Measurements from ENCODE around the gene OR5C1. TPM values are rescaled to one million over a fixed set of nuclear protein-coding genes. Genes with fewer than 3 reads are reported as not detected.
"Not testable (repeated sequence)": the region's sequence is repeated elsewhere in the genome, so short reads cannot be mapped to it uniquely, and the experiment has no call there.

The OR5C1 gene
- total RNA-seq, 1 donor from 2014 or later: not detected

DNA sequence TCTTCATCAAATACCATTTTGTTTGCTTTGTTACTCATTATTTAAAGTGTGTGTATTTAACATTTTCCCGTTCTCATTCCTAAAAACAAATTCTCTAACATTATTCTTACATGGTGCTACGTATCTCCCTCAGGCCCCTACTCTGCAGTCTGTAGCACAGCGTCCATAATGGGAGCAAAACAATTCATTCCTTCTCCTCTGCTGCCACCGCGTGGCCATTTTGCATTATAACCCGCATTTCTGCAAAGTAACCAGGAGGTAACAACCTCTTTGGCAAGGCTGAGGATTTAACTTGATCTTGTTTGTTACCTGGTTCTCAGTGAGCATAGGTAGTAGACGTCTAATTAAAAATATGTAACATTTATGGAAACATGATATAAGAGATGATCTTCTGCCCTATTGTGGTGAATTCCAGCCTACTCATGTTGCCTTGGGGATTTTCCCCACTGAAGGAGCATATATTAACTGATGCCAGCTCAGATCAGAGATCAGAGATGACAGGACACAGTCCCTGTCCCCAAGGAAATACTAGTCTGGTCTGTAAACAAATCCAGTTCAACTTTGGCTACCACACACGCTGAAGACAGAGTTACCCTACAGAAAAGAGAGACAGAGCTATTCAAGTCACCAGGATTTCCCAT is 21.7 kb downstream of the OR5C1 start:
- DNase-seq (ENCODE audit: extremely low read depth, low read depth, low spot score): no peak

DNA sequence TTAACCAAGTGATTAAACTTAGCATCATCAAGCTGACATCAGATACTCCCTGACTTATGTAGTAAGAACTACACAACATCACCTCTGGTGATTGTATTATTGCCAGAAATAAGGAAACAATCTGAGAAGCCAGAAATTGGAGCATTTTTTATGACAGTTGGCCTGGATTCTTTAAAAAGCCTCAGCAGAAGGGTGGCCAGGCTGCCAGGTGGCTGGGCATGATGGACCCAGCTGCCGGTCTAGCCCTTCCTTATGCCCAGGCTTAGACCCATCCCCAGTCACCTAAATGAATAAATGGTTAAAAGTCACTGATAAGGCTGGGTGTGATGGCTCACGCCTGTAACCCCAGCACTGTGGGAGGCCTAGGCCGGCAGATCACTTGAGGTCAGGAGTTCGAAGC is 24.0 kb downstream of the OR5C1 start:
- DNase-seq (ENCODE audit: extremely low read depth, low read depth, low spot score): no peak

DNA sequence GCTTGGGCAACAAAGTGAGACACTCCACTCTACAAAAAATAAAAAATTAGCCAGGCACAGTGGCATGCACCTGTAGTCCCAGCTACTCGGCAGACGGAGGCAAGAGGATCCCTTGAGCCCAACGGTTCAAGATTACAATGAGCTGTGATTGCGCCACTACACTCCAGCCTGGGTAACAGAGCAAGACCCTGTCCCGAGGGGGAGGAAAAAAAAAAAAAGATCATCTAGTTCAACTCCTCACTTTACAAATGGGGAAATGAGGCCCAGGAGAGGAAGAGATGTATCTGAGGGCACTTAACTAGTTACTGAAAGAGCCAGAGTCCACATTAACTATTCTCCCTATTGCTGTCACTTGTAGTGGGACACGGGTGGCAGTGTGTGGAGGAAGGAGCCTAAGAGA is 25.8 kb downstream of the OR5C1 start:
- DNase-seq (ENCODE audit: extremely low read depth, low read depth, low spot score): no peak

DNA sequence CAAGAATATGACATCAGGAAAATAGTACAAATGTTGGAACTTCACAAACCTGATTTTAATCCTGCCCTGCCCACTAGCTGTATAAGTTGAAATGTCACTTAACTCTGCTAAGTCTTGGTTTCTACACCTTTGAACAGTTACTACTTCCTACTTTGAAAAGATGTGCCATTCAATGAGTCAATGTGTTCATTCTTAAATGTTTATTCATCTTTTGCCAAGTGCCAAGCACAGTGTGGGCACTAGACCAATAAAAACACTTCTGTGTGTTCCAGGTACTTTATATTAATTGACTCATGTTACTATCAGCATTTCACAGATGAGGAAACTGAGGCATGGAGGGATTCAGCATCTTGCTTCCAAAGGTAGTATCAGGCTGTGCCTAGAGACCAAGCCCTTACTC is 26.8 kb downstream of the OR5C1 start:
- no peak for DNase-seq (ENCODE audit: extremely low read depth, low read depth, low spot score)

DNA sequence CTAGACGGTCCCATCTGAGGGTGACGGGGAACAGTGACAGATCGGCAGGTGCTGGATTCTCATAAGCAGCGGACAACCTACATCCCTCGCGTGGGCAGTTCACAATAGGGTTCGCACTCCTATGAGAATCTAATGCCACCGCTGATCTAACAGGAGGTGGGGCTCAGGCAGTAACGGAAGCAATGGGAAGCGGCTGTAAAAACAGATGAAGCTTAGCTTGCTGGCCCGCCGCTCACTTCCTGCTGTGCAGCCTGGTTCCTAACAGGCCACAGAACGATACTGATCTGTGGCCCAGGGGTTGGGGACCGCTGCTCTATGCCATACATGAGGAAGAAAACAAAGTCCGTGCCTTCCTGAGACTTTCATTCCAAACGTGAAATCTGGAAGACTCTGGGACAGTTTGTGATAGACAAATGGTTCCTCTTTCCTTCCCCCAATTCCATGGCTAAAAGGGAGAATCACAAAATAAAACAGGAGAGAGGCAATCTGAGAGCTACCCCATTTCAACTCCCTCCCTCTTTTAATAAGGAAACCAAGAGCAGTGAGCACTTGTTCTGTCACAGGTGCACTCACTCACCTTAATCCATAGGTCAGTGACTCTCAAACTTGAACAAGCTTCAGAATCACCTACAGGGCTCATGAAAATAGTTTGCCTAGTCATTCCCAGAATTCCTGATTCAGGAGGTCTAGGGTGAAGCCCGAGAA is 27.6 kb downstream of the OR5C1 start:
- no peak for DNase-seq (ENCODE audit: extremely low read depth, low read depth, low spot score)

DNA sequence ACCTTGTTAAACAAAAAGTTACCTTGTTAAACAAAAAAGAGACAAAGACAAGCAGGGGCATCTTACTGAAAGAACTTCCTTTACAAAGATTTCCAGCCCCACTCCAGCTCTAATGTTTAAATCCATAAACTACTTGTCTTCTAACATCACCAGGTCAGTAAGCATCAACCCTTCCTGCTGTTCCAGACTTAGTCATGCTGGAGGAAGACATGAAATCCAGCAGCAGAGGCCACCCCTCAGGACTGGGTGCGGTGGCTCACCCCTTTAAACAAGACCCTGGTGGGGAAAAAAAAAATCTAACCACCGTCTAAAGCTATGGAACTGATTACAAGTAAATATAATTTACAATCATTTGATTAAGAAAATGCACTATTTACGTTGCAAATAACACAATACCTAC is 30.6 kb downstream of the OR5C1 start:
- no peak for DNase-seq (ENCODE audit: extremely low read depth, low read depth, low spot score)

DNA sequence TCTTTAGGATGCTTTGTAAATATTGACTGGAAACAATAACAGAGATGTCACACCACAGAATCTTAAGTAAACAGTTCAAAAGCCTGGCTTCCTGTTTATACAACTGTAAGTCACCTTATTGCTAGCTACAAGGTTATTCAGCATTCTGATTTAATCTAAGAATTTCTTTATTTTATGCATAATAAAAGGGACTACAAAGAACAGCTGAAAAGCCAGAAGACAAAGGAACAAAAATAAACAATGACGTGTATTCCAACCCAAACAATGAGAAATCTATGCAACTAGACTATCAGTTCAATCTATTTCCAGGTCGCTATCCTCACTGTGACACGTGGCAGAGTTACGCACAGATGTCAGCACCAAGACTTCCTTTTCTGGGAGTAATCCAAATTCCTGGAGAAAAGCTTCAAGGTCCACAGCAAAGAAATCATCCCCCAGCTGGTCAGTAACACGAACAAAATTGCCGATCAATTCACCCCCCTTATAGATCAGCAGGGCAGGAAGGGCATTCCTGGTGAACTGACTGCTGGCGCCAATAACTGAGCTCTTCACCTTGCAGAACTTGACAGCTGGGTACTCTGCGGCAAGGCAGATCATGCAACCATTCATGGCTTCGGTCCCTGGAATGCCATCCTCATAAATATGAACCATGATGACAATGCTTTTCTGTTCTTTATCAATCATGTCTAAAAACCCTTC is 31.2 kb downstream of the OR5C1 start:
- DNase-seq (ENCODE audit: extremely low read depth, low read depth, low spot score): peak; percentile 94

DNA sequence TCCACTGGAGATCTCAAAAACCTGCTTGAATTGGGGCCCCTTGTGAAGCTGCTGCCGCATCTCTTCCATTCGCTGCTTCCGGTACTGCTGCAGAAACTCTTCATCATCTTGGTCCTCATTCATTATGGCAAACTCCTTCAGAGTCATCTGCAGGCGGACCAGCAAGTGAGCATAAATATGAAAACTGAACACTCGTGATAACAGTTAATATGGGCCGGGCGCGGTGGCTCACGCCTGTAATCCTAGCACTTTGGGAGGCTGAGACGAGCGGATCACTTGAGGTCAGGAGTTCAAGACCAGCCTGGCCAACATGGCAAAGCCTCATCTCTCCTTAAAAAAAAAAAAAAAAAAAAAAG is 31.7 kb downstream of the OR5C1 start:
- DNase-seq (ENCODE audit: extremely low read depth, low read depth, low spot score): no peak

DNA sequence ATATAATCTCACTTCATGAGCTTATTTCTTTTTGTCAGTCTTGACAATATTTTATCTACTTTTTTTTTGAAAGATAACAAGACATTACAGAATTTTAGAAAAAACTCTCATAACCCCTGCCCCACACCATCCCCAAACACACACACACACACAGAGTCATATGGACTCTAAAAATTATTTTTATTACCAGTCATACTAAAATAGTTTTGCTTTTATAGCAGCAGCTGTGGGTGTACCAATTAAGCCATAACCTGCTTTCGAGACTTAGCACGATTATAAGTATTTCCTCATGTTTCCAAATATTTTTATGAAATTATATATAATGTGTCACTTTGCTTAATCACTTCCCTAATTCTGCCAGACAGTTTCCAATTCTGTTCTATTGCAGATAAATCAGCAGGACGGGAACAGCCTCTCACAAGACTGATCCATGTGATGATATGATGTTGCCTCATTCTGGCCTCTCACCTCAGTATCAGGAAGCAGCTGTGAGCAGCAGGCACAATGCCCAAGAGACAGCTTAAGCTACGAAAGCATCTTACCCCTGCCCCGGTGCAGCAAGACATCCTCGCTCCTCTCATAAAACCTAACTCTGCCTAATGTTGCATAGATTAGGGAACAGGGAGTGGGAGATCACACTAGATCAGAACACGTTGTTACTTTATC is 32.7 kb downstream of the OR5C1 start:
- no peak for DNase-seq (ENCODE audit: extremely low read depth, low read depth, low spot score)

DNA sequence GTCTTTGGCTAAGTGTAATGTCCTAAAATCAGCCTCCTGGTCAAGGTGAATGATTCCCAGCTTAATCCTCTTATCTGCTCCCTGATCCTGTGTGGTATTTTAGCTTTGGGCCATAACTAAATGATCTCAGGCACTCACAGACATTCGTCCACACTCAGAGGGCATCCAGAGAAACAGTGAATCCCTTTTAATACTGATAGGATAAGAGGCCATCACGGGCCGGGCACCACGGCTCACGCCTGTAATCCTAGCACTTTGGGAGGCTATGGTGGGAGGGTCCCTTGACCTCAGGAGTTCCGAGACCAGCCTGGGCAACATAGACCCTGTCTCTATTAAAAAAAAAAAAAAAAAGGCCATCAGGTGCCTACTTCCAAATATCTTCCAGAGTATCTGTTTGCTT is 33.3 kb downstream of the OR5C1 start:
- DNase-seq (ENCODE audit: extremely low read depth, low read depth, low spot score): no peak

DNA sequence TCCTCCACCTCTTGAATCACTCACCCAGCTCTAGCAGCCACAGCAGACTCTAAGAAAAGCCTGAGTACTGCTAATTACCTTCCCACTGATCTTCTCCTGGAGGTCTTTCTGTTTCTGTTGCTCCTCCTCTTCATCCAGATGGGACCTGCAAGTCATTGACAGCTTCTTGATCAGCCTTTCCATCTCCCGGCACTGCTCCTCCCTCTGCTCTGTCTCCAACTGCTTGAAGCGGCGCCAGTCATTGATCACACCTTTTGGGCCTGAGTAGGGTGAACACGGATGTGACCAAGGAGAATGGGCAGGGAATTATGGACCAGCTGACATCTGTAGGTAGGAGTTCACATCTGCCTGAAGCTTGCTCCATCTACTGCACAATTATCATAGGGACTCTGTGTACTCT is 34.2 kb downstream of the OR5C1 start:
- DNase-seq (ENCODE audit: extremely low read depth, low read depth, low spot score): no peak

DNA sequence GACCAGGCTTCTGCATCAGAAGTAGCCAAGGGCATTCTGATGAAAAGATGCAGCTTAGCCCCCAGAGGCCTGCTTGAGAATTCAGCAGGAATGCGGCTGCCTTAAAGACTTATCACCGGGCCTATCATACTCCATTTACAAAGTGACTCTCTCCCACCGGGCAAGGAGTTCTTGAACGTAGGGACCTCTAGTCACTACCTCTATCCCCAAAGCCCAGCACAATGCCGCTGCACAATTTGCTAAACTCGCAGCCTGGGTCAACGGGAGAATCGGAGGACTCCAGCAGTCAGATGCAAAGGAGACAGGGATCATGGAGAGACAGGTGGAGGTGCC is 39.0 kb downstream of the OR5C1 start:
- DNase-seq (ENCODE audit: extremely low read depth, low read depth, low spot score): no peak

DNA sequence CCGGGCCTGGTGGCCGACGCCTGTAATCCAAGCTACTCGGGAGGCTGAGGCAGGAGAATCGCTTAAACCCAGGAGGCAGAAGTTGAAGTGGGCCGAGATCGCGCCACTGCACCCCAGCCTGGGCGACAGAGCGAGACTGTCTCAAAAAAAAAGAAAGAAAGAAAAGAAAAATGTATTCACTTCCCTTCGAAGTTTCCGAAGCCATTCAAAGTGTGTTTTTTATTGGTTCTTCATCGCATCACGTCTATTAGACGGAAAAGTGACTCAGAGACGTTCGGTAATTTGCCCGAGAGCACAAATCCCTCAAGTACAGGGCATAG is 40.2 kb downstream of the OR5C1 start:
- DNase-seq (ENCODE audit: extremely low read depth, low read depth, low spot score): not testable (repeated sequence)

DNA sequence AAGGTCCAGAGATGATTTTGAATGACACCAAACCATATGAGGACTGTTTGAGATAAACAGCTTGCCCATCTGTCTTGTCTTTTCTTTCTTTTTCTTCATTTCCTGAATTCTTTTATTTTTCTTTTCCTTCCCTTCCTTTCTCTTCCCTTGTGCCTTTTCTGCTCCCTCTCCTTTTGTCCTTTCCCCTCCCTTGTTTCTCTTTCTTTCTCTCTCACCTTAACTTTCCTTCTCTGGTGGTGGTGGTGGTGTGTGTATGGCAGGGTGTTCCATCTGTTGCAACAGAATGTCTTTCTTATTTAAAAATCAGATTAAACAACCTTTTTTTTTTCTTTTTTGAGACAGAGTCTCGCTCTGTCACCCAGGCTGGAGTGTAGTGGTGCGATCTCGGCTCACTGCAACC is 43.5 kb downstream of the OR5C1 start:
- no peak for DNase-seq (ENCODE audit: extremely low read depth, low read depth, low spot score)

DNA sequence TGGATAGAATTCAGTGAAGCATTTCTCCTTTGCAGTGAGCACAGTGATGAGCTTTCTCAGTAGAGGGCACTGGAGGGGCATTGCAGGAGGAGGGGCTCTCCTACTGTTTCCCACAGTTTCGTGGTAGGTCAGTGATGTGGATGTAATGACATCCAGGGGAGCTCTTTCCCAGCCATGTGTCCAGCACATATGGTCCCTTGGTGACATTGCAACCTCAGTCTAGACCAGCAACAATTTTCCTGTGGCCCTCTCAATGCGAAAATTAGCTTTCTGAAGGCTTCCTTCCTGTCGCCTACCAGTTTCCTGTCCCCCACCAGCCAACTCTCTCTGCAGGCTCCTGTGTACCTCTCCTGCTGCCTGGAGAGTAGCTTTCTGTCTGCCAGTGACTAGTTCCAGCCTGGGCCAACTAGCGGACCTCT is 46.6 kb downstream of the OR5C1 start:
- DNase-seq (ENCODE audit: extremely low read depth, low read depth, low spot score): no peak

DNA sequence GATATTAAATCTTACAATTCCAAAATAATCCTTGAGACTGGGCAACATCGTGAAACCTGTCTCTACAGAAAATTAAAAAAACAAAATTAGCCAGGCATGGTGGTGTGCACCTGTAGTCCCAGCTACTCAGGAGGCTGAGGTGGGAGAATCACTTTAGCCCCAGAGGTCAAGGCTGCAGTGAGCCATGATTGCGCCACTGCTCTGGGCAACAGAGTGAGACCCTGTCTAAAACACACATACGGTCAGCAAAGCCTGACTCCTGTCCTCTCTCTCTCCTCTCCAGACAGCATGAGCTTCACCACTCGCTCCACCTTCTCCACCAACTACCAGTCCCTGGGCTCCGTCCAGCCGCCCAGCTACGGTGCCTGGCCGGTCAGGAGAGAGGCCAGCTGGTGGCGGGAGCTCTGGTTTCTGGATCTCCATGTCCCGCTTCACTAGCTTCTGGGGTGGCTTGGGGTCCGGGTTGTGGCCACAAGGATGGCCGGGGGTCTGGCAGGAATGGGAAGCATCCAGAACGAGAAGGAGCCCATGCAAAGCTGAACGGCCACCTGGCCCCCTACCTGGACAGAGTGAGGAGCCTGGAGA is 48.6 kb downstream of the OR5C1 start:
- no peak for DNase-seq (ENCODE audit: extremely low read depth, low read depth, low spot score)

DNA sequence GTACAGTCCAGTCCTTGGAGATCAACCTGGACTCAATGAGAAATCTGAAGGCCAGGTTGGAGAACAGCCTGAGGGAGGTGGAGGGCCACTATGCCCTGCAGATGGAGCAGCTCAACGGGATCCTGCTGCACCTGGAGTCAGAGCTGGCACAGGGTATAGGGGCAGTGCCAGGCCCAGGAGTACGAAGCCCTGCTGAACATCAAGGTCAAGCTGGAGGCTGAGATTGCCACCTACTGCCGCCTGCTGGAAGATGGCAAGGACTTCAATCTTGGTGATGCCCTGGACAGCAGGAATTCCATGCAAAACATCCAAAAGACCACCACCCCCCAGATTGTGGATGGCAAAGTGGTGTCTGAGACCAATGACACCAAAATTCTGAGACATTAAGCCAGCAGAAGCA is 49.7 kb downstream of the OR5C1 start:
- DNase-seq (ENCODE audit: extremely low read depth, low read depth, low spot score): not testable (repeated sequence)

Other genes starting within 250 kb of the OR5C1 start
- not detected in 2 replicates for gene OR1N2, start 235.8 kb upstream of the OR5C1 start, total RNA-seq
- 1.1 and 1.3 TPM in 2 replicates for gene OR1L8, start 205.5 kb upstream of the OR5C1 start, total RNA-seq
- gene OR1Q1, start 174.2 kb upstream of the OR5C1 start, total RNA-seq: not detected in 2 replicates
- gene OR1B1, start 131.3 kb upstream of the OR5C1 start, total RNA-seq: 0.39 TPM in 1 of 2 replicates, not detected in the other
- not detected in 2 replicates for gene OR1L1, start 127.2 kb upstream of the OR5C1 start, total RNA-seq
- not detected in 2 replicates for gene OR1L3, start 113.8 kb upstream of the OR5C1 start, total RNA-seq
- gene OR1L4, start 64.9 kb upstream of the OR5C1 start, total RNA-seq: not detected in 2 replicates
- gene OR1L6, start 46.6 kb upstream of the OR5C1 start, total RNA-seq: not detected in 2 replicates
- gene OR1K1, start 11.2 kb downstream of the OR5C1 start, total RNA-seq: not detected in 2 replicates
- 42.6 and 49.5 TPM in 2 replicates for gene PDCL, start 39.7 kb downstream of the OR5C1 start, total RNA-seq
- gene RC3H2, start 116.4 kb downstream of the OR5C1 start, total RNA-seq: 49.3 and 69.2 TPM in 2 replicates
- 4.0 and 5.3 TPM in 2 replicates for gene ZBTB6, start 124.4 kb downstream of the OR5C1 start, total RNA-seq
- 3.7 and 4.2 TPM in 2 replicates for gene ZBTB26, start 142.6 kb downstream of the OR5C1 start, total RNA-seq
- 21.7 and 35.5 TPM in 2 replicates for gene RABGAP1, start 152.1 kb downstream of the OR5C1 start, total RNA-seq
- 1.1 TPM in 1 of 2 replicates, not detected in the other for gene GPR21, start 244.7 kb downstream of the OR5C1 start, total RNA-seq